Kidney capillary endothelial cell (primary cell): ENCODE results near the gene PLAC9.

Experiments used
- DNase-seq: peaks from one replicate; pipeline ENCODE4 v3.0.0-alpha.2; 2018; ENCODE audit warnings: low spot score

PLAC9 gene

GRCh38 chr10:80139265-80139664 is 6.7 kb downstream of the PLAC9 start:
- DNase-seq: no peak

- DNase-seq: no peak
Observed at GRCh38 chr10:80140251-80140650, 7.7 kb downstream of the PLAC9 start.

DNA sequence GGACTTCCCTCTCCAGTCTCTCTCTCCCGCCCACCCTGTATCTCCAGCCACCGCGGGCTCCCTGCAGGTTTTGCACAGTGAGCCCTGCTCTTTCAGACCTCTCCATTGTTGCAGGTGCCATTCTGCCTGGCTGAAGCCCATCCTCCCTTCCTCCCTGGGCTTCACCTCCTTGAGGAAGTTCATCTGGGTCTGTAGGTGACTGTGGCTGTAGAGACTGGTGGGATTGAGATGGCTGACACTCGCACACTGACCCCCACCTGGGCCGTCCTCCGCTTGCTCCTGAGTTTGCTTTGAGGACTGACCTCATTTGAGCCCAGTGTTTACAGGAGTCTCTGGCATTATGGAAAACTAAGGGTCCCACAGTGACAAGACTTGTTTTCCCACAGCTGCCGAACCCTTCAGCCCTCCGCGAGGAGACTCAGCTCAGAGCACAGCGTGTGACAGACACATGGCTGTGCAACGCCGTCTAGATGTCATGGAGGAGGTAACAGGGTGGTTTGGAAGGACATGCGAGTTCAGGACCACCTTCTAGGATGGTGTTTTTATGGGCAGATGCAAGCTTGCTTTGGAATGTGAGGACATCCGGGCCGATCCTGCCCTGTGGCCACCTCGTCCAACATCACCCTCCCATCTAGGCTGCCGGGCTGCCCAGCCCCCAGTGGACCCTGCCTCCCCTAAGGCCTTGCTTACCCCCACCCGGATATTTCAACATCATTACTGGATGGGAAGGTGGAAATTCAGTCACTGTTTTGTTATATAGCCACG is 9.3 kb downstream of the PLAC9 start:
- DNase-seq: no peak

GRCh38 chr10:80144067-80144695 is 11.7 kb downstream of the PLAC9 start:
- DNase-seq: no peak

GRCh38 chr10:80144696-80145131 is 12.2 kb downstream of the PLAC9 start:
- no peak for DNase-seq

DNA sequence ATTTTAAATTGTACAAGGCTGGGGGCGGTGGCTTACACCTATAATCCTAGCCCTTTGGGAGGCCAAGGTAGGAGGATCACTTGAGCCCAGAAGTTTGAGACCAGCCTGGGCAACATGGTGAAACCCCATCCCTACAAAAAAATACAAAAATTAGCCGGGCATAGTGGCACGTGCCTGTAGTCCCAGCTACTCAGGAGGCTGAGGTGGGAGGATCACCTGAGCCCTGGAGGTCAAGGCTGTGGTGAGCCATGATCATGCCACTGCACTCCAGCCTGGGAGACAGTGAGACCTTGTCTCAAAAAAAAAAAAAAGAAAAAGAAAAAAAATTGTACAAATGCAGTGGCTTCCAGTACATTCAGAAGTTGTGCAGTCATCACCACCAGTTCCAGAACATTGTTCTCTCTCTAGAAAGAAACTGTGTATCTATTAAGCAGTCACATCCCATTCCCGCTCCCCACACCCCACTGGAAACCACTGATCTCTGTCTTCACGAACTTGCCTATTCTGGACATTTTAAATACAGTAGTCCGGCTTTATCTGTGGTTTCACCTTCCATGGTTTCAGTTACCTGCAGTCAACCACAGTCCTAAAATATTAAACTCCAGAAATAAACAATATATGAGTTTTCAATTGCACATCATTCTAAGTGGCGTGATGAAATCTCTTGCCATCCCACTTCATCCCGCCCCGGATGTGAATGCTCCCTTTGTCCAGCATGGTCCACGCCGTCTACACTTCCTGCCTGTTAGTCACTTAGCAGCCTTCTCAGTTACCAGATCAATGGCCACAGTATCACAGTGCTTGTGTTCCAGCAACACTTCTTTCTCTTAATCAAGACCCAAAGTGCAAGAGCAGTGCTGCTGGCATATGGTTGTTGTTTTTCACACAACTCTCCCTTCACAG is 13.1 kb downstream of the PLAC9 start:
- peak; percentile 53 for DNase-seq

DNA sequence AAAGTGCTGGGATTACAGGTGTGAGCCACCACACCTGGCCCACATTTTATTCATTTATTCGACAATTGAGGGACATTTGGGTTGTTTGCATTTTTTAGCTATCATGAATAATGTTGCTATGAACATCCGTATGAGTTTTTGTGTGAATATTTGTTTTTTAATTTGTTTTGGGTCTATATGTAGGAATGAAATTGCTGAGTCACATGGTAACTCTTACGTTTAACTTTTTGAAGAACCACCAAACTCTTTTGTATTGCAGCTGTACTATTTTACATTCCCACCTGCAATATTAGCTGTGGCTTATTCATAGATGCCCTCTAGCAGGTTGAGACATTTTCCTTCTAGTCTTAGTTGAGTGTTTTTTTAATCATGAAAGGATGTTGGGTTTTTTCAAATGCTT is 14.4 kb downstream of the PLAC9 start:
- DNase-seq: no peak

- DNase-seq: no peak
Observed at GRCh38 chr10:80148166-80148805, 15.8 kb downstream of the PLAC9 start.

- no peak for DNase-seq
Observed at GRCh38 chr10:80149123-80149522, 16.6 kb downstream of the PLAC9 start.

GRCh38 chr10:80150172-80150571 is 17.6 kb downstream of the PLAC9 start:
- DNase-seq: no peak

- DNase-seq: no peak
Observed at GRCh38 chr10:80152820-80153219, 20.3 kb downstream of the PLAC9 start.

DNA sequence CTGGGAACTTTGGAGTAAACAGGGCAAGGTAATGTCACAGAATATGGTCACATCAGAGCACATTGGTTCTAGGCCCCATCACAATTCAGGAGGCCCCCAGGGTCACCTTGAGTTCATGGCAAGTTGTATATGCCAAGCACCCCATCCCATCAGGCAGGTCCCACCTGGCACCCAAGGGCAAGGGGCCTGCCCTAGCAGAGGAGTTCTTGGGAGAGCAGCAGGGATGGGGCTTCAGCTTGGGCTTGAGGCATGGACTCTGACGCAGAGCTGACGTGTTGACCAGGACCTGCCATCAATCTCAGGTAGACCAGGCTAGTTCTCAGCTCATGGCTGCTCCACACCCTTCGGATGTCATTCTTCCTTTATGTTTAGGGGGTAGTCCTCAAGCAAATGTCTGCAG is 20.9 kb downstream of the PLAC9 start:
- DNase-seq: no peak

DNA sequence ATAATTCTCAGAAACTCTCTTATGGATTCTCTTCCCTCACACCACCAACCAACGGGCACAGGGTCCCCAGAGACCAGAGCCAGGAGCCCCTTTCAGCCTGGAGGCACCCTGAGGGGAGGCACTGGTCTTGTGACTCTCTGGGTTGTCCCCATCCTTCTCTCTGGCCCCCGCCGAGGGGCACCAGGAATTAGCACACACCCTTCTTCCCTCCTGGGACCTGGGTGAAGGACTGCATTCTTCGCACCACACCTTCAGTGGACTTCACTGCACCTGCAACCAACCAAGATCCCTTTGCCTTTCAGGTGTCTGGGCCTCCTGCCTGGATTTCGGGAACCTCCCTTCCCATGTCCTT is 22.1 kb downstream of the PLAC9 start:
- no peak for DNase-seq

GRCh38 chr10:80154978-80155695 is 22.6 kb downstream of the PLAC9 start:
- DNase-seq: no peak

GRCh38 chr10:80155696-80156215 is 23.2 kb downstream of the PLAC9 start:
- DNase-seq: no peak

DNA sequence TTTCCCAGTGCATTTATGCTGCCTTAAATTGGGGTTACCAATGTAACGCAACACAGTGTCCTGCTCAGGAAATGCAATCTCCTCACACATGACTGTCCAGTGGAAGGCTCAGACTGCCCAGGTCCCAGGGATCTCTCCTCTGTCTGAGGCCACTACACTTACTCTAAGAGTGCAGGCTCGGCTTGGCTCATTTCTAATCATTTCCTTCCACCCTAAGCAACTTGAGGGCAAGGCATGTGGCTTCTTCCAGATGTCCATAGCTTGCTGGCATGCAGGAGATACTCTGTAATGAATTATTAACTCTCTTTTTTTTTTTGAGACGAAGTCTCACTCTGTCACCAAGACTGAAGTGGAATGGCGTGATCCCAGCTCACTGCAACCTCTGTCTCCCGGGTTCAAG is 23.7 kb downstream of the PLAC9 start:
- no peak for DNase-seq

- no peak for DNase-seq
Observed at GRCh38 chr10:80157561-80157960, 25.0 kb downstream of the PLAC9 start.

DNA sequence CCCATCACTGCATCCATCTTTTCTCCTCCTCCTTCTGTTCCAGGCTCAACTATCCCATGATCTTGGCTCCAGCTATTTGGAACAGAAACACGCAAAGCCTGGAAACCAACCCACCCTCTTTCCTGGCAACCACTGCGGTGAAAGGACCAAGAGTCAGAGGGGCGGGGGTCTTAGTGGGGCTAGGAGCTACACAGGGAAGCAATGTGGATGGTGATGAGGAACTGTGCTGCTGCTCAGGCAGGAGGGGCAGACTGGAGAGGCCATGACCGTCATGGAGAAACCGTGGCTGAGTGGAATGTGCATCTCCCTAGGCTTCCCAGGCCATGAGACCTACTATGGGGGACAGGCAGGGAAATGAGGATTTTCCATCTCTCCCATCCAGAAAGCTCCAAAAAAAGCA is 25.6 kb downstream of the PLAC9 start:
- DNase-seq: no peak

GRCh38 chr10:80158598-80159127 is 26.1 kb downstream of the PLAC9 start:
- peak; percentile 92 for DNase-seq

GRCh38 chr10:80159166-80159873 is 26.8 kb downstream of the PLAC9 start:
- DNase-seq: no peak
